Activated CD4-positive, alpha-beta T cell treated with anti-CD3 and anti-CD28 coated beads, Interleukin-2, amount 50 U/mL, for 4 hours (primary cell): ENCODE data around the gene TCERG1L.
"Not testable (repeated sequence)": the region's sequence is repeated elsewhere in the genome, so short reads cannot be mapped to it uniquely, and the experiment has no call there.

Experiments
- DNase-seq, 2 experiments: peaks; one replicate each; pipeline ENCODE4 v3.0.0-alpha.2; 2020

TCERG1L gene

DNA sequence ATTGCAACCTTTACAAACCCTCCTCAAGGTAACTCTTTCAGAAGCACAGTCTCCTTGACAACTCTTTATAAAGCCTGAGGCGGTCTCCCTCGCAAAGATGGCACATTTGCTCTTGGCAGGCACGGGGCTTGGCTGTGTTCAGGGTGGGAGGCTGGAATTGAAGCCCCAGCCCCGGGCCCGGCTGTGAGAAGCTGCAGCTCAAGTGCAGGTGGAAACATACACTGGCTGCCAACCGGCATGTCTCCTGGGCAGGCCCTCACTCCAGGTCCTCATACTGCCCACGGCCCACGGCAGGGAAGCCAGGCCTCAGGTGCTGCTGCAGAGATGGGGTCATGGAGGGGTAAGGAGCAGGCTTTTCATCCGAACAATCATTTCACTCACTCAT lies 194.5 kb downstream of the TCERG1L start:
- DNase-seq, result no peak

DNA sequence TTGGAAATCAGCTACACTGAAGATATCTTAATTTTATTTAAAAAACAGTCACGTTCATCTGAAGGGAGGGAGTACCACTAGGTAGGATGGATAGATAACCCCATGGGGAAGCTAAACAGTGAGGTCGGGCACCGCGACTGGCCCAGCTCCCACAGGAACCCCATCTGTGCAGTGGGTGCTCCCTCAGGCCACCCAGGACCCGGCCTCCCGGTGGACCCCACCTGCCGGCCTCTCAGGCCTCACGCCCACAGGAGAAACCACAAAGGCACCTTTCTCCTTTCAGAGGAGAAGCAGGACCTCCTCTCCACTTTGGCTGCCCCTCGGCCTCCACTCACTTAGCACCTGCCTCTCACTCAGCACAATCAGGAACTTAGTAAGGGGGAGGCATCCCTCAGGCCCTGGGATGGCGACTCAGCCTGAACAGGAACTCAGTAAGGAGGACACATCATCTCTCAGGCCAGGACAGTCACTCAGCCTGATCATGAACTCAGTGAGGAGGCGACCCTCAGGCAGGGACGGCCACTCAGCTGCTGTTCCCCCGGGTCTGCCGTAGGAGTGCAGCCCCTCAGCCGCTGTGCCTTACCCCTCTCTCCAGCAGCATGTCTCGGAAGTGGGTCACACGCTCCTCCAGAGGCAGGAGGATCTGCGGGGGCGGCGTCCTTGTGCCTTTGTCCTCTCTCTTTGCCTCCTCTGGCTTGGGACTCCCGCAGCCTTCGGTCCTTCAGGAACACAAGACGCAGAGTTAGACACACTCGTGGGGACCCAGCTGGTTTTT lies 195.1 kb downstream of the TCERG1L start:
- no peak for DNase-seq

DNA sequence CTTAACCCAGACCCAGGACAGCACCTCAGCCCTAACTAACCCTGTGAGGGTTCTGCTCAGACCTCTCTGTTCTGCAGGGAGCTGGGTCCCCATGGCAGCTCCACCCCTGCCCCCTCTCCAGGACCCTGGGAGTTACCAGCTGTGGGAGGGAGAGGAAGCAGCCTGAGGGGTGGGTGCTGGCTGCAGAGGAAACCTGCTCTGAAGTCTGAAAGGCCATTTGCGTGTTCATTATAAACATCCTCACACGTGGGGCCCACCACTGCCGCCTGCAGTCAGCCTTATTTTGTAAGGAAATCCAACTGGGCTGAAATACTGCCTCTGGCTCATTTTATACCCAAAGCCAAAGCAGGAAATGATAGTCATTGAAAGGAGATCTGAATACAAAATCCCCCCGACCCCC lies 195.7 kb downstream of the TCERG1L start:
- no peak for DNase-seq

DNA sequence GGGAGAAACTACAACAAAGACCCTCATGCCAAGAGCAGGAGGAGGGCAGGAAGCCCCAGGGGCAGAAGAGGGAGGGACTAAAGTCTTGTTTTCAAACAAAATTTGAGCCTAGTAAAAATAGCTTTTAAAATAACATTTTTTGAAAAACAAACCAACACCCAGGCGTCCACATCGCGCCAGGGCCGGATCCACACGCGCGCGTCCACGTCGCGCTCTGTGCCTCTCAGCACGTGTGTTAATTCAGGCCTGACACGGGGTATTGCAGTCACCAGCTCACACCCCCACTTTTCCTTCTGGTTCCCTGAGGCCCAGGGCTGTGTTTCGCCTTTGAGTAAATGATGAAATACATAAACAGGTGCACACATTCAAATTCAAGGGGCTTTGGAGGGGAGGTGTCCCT lies 196.2 kb downstream of the TCERG1L start:
- DNase-seq, result no peak

DNA sequence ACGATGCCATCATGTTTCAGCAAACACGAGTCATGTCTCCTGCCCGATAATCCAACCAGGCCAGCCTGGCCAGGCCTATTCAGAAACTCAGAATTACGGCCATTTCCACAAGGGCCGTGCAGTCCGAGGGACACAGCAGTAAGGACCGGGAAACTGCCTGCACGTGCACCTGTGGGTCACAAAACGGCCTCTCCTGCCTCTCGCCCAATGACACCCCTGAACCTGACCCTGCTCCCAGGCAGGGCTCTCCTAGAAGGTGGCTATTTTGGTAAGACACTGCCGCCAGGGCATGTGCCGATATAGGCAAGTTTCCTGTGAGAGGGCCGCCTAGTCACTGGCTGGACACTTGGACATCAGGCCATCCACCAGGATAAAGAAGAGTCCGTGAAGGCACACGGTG lies 196.7 kb downstream of the TCERG1L start:
- no peak for DNase-seq

DNA sequence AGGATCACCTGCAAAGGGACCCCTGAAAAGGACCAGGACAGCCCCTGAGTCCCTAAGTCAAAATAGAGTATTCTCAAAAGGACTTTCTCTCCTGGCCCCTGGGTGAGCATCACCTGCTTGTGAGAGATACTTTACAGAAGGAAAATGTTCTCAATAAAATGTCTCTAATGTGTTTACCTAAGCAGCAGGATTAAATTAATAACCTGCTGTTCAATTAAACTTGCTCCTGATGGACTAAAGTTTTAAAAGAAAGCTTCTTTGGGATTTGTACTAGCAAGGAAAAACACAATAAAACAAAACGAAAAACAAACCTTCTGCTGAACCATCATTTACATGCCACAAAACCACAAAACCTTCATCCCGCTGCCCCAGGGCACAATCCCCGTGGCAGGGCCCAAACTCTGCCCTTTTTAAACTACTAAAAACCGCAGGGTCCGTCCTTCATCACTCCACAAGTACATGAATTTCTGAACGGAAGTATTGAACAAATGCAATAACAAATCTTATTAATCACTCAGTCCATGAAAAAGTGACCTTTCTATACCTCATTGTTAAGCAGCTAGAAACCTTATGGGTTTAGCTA lies 197.7 kb downstream of the TCERG1L start:
- no peak for DNase-seq

DNA sequence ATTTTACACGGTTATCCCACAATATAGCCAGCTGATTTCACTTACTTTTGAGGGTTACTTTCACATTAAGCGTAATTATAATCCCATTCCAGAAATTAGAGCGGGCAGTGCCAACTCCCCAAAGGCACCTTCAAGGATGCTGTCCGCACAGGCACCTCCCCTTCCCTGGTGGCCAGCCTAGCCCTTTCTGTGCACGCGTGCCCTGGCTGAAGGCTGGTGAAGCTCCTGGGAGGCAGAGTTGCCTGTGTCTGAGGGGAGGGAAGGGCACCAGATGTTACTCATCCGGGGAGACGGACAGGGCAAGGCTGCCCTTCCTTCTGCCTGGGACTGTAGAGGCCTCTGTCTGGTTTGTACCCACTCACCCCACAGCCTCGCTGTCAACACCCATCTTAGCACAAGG lies 198.4 kb downstream of the TCERG1L start:
- no peak for DNase-seq

DNA sequence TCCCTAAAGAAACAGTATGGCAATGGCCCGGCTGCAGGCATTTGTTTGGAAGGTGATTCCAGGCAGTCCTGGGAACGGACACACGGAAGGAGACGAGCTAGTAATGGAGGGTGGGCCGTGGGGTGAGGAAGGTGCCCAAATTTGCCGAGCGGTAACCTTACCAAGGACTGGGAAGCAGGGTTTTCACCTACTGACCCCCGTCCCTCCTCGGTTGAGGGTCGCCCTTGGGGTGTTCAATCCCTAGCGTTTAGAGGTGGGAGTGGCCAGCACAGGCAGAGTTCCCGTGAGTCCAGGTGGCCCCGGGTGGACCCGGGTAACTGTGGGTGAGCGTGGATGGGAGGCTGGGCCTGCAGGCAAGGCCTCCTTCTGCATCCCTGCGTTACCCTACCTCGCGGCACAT lies 198.8 kb downstream of the TCERG1L start:
- DNase-seq, result no peak

DNA sequence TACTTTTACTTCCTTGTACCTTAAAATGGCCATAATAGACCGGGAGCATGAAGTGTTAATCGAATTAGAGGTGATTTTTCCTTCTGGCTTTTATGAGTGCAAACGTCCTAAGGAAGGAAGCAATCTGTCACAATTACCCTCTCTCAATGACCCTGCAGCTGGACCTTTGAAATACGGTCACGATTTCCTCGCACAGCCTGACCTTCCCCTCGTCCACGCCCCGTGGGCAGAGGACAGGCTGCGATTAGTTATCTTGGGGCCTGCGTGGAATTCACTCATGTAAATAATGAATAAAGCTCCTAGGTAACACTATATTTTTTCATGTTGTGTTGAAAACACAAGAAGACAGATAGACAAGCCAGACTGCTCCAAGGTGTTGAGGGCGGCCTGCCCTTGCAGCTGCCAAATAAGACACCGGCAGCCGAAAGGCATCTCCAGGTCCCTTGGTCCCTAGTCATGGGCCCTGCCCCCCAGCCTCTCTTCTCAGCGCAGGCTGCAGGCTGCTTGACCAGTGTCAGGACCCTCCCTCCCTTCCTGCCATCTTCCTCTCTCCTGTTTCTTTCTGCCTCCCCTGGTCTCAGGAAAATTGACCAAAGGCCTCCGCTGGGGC lies 199.9 kb downstream of the TCERG1L start:
- DNase-seq, result no peak

DNA sequence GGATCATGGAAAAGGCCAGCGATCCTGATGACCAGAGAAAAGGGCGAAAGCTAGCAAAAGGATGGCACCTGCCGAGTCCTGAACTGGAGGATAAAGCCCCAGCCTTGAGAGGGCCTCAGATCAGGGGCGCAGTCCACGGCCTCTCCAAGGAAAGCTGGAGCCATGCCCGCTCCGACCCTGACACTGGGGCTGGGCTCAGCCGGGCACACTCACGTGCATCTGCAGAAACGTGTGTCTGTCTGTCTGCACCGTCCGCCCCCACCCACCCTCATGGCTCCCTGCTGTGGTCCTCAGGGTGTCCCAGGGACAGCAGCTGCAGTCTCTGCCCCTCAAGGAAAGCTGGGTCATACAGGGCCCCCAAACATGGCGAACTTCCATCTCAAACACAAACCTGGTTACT lies 200.5 kb downstream of the TCERG1L start:
- no peak for DNase-seq

DNA sequence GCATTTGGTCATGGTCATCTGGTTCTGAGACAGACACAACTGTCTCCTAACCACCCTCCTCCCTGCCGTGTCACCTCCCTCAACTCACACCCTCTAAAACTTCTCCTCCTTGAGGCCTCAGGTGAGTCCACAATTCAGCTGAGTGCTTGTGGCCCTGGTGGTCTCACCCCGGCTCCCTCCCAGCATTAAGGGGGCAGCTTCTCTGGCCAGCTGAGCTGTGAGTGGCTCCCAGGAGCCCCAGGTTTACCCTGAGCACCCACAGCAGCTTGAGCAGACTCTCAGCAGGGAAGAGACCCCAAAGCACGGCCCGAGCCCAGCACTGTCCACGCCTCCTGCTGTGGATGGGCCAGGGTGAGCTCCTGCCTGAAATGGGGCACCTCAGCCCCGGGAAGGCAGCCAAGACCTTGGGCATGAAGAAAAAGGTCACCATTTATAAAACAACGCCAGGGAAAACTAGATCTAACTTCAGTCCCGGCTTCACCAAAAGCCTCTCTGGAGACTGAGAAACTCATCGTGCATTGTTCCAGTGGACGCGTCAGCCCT lies 201.2 kb downstream of the TCERG1L start:
- DNase-seq, result no peak

DNA sequence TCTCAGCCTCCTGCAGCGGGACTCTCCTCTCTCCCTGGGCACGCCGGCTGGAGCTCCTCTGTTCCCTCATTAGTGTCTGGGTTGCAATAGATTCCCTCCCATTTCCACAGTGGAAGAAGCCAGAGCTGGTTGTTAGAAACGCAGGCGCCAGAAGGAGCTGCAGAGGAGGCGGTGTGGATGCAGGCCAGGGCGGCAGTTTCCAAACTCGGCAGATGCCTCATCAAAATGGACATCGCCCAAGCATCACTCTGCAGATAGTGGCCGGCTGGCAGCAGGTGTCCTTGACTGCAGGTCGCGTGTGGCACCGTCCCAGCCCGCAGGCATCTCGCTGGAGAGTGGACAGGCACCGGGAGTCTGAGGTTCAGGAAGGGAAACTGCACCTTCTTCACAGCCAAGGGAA lies 201.8 kb downstream of the TCERG1L start:
- DNase-seq, result no peak

DNA sequence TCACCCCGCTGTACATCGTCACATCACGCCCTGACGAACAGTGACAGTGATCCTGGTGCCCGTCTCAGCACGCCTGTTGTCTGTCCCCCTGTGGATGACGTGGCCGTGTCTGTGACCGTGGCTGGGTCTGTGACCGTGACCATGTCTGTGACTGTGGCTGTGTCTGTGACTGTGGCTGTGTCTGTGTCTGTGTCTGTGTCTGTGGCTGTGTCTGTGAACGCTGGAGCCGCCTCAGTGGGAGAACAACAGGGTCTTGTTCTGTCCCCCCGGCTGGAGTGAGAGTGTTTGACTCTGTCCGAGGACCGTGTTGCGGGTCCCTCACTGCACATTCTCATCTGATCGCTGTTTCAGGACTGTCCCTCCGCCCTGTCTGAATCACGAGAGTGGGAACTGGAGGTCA lies 202.2 kb downstream of the TCERG1L start:
- DNase-seq, result no peak

DNA sequence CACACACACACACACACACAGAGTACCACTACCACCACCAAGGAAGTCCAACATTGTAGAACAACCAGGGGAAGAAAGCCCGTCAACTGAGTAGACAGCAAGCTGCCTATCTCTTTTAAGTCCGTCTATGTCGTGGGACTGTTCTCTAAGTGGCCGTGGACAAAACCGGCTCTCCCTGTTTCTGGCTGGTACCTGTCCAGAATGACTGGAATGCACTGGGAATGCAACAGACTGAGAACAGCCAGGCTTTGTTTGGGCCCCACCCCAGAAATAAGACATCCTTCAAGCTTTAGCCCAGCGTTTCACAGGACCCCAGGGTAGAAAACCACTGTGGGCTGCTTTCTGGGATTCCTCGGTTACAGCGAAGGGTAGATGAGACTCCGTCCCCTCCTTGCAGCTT lies 203.6 kb downstream of the TCERG1L start:
- DNase-seq, result no peak

DNA sequence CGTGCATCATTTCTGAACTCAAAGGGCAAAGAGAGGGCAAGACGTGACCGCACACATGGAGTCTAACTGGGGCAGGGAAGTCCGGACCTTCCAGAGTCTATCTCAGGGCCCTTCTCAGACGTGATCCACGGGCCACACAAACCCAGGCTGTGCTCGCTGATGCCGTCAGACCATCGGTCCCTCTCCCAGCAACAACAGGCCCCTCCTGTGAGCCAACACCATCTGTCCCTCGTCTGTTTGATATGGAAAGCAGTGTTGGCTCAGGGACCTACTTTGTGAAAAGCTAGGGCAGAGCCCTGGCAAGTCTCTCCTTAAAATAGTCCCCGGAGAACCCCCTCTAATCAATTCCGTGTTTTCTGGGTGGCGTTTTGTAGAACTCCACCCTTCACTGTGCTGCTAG lies 208.8 kb downstream of the TCERG1L start:
- DNase-seq, result no peak

DNA sequence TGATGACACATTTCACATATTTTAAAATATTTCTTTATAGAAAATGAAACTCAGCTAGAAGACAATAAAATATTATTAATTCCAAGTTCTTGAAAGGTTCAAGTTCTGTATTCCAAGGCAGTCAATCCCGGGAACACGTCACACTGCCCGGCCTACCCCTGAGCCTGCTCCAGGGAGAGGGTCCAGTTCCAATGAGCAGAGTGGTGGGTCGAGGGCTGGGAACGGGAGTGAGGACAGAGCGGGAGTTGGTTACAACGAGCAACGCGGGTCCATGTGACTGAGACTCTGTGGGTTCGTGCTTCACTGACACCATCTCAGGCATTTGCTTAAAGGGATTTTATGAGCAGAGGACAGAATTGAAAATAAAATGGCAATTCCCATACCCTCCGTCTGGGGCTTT lies 209.4 kb downstream of the TCERG1L start:
- DNase-seq, result no peak

DNA sequence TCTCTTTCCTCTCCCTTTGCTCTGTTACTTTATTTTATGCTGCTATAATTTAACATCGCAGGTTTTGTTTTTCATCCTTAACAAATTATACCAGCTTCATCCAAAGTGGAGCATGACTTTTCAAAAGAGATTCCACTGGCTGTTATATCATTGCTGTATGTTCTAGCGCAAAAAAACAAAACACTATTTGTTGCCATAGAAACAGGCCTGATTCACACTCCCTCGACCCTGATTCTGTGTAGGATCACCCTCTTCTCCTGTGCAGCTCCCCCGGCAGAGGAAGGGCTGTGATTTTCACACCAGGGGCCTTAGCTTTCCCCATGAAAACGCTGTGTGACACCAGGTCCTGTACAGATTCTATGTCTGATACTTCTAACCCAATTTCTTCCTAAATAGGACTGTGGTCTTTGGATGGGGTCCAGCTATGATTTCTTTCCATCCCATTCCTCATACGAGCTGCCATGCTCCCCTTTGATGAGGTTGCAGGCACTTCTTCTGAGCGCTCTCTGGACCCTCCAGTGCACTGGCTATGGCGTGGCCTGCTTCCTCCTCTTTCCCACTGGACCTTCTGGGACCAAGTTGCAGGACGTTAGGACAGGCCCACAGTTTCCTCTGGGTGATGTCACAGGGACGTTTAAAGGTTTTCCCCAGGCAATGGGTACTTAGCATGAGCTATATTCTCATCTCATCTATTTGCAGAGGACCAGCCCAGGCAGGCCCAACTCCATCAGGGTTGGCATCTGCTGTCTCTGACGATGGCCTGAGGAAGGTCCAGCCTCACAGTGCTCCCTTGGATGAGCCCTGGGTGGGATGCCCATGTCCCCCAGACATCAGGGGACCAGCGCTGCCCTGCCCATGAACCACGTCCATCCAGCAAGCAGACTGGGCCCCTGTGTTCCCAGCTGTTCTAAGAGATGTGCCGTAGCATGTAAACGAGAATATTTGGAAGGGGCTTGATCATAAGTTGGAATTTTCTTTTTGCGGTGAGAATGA lies 210.8 kb downstream of the TCERG1L start:
- DNase-seq, result not testable (repeated sequence)

DNA sequence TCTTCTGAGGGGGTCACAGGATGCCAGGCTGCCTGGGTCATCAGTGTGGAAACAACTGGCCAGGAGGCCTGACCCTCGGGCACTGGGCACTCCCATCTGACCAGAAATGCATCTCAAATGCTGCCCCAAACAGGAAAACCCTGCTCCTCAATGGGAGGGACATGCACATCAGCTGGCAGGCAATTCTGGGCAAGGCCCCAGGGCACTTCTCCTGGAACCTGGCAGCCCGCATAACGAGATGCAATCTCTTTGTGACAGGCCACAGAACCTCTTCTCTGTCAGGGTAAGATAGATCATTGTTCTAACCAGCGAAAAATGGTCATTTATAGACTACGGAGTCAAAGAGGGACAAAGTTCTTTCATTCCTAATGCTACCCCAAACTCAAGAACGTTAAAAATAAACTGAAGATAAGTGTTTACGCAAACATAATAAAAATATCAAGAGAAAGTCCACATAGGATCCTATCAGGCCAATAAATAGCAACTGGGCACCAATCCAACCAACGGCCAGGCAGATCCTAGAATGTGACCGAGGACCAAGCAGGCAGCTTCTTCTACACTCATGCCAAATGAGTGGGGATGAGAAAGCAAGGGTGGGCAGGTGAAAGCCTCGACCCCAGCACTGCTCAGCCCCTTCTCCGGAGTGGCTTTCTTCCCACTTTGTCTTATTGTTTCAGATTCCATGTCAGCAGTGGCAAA lies 212.3 kb downstream of the TCERG1L start:
- no peak for DNase-seq

DNA sequence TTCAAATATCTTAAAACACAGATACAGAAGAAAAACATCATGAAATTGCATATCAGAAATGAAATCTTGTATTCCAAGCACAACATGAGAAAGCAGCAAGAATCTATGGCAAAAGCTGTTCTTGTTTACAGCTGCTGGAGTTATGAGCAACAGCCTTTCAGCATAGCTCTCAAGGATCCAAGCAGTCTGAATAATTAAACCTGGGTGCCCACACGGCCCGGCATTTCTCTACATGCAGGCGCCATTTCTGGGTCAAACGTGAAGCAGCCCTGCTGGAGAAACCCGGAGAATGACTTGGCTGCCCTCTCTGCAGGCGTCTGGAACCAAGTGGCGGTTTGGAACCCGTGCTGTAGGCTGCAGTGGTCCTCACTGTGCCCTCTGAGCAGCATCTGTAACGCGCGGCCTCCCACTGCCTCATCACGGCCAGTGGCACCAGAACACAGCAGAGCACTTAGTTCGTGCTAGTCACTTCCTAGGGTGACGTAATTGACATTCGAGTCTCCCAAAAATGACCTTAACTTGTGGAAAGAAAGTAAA lies 213.0 kb downstream of the TCERG1L start:
- DNase-seq, result no peak

DNA sequence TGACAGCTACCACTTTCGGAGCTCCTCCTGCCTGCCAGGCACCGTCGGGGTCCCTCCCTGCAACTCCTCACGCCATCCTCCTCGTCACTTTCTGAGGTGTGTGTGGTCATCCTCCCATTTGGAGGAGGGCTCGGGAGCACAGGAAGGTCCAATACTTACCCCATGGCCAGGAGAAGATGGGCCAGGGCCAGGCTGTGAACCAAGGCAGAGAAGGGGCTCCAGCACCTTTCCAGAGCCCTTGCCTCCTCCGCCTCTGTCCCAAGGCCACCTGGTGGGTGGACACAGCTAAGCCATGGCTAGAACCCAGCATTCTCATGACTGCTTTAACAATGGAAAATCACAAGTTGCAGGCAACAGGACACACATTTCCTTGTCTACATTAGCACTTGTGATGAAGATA lies 215.5 kb downstream of the TCERG1L start:
- no peak for DNase-seq

DNA sequence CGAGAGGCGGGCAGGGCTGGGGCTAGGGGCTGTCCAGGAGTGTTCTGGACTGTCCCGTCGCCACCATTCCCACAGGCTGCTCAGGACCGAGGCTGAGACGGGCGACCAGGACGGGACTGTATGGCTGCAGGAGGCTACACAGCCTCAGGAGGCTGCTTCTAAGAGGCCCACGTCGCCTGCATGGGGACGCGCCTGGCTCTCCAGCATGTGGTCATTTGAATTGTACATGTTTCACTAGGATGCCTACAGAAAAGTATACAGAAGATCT lies 216.3 kb downstream of the TCERG1L start:
- no peak for DNase-seq
